ENCODE data around the gene KIFC3.

Gene KIFC3

GRCh38 chr16:57810197-57811031 lies 8.1 kb upstream of the KIFC3 start (continued):
- peak; percentile 41; the same call in 1 of the 2 replicates for TF ChIP-seq PATZ1 (tag by site-specific recombination; IDR thresholded peaks at IDR 0.05)
- 0 out of 2 replicates have a peak, but pooled peaks have one; percentile 16 for TF ChIP-seq ZBTB20 (tag by site-specific recombination; IDR thresholded peaks at IDR 0.05)
- no peak for TF ChIP-seq ZNF366 (tag by site-specific recombination; conservative IDR thresholded peaks at IDR 0.05)
- TF ChIP-seq GLIS2 (tag by site-specific recombination; IDR thresholded peaks at IDR 0.05), result peak; percentile 55
- TF ChIP-seq SCRT2 (tag by site-specific recombination; IDR thresholded peaks at IDR 0.05), result peak; percentile 97
- TF ChIP-seq ZNF600 (tag by site-specific recombination; IDR thresholded peaks at IDR 0.05), result 0 out of 2 replicates have a peak, but pooled peaks have one; percentile 31
- TF ChIP-seq ZBTB49 (tag by site-specific recombination; IDR thresholded peaks at IDR 0.05; ENCODE audit: low read depth), result no peak
- TF ChIP-seq ZNF449 (tag by site-specific recombination; IDR thresholded peaks at IDR 0.05), result no peak

GRCh38 chr16:57809276-57810196 lies 7.2 kb upstream of the KIFC3 start:
- POLR2A ChIA-PET, result interaction anchor here (1.1 to 2.0 kb wide), 2 partner anchors 8 kb away, joined by 7 to 13 read pairs; no protein-coding TSS in a partner anchor
- CTCF ChIA-PET, result interaction anchor here (1.0 to 1.2 kb wide), 3 partner anchors 14 to 53 kb away, joined by 4 read pairs; no protein-coding TSS in a partner anchor
- H3K4me3 ChIP-seq (ENCODE audit: low read depth, low read length), result no peak overlapping the region
- no peaks in the 10 kb centered on the region for H3K9me3 ChIP-seq (ENCODE audit: control insufficient read depth, insufficient read depth, low read depth, low read length)
- H3K4me1 ChIP-seq (ENCODE audit: control insufficient read depth, insufficient read depth, low read length), result peaks cover 6% of the 10 kb centered on the region
- no peak overlapping the region; the same call in 1 of the 2 replicates for H3K27ac ChIP-seq (ENCODE audit: extremely low read depth, low read depth, low read length)
- no peaks in the 10 kb centered on the region for H3K36me3 ChIP-seq (ENCODE audit: control insufficient read depth in 2 of 2, insufficient read depth in 1 of 2, low read length in 2 of 2)
- TF ChIP-seq CTCF (tag by site-specific recombination; IDR thresholded peaks at IDR 0.05) (no peak), ZNF146 (tag by site-specific recombination; IDR thresholded peaks at IDR 0.05) (peak; percentile 67; the same call in 1 of the 2 replicates)
